Activated T-helper 1 cell treated with Interleukin-2 at 50 U/mL for 16 hours (primary cell): ENCODE data around the gene TFDP2.

Experiments used
- DNase-seq: peaks from one replicate; pipeline ENCODE4 v3.0.0-alpha.2; 2020; ENCODE audit warnings: low read depth

TFDP2 gene

DNA sequence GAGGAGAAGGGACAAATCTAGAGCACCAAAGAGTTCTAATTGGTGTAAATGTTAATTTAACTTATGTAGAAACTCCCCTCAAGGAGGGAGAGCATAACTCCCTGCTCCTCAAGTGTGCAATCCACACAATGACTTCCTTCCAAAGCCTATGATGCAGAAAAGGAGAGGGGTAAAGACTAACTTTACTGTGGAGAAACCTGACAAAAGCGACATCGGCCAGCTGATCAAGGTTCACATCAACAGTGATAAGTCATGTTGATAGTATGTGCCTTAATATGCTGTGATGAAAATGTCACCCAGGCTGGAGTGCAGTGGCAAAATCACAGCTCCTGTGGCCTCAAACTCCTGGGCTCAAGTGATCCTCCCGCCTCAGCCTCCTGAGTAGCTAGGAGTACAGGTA lies 76.5 kb downstream of the TFDP2 start:
- no peak for DNase-seq

GRCh38 chr3:142065932-142066331 lies 83.4 kb downstream of the TFDP2 start:
- no peak for DNase-seq

GRCh38 chr3:142065344-142065743 lies 84.0 kb downstream of the TFDP2 start:
- no peak for DNase-seq

DNA sequence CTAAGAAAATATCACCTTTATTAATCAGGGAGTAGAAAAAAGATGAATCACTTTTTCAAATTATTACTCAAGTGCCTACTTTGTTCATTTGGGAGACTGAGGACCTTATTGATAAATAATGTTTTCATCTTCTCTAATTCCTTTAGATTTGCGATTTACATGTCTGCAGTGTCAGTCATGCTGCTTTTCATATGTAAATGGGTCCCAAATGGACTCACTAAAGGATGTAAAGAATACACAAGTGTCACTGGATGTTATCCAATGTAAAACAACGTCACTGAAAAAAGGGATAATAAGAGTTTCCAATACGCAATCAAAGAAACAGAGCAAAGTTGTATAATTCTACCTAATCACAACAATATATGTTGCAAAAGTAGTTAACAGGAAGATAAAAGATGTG lies 84.9 kb downstream of the TFDP2 start:
- no peak for DNase-seq

- DNase-seq = no peak
Observed at GRCh38 chr3:142057331-142057725, 92.0 kb downstream of the TFDP2 start.

- no peak for DNase-seq
Observed at GRCh38 chr3:142056656-142057330, 92.6 kb downstream of the TFDP2 start.

DNA sequence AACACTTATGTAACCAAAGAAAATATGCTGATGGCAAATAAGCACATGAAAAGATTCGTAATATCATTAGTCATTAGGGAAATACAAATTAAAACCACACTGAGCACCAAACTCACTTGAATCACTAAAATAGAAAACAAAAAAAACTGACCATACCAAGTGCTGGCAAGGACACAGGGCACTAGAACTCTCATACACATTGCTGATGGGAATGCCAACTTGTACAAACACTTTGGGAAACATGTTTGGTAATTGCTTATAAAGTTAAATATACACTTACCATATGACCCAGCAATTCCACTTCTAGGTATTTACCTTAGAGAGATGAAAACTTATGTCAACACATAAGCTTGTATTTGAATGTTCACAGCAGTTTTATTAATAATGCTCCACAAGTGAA lies 95.5 kb downstream of the TFDP2 start:
- DNase-seq = no peak

DNA sequence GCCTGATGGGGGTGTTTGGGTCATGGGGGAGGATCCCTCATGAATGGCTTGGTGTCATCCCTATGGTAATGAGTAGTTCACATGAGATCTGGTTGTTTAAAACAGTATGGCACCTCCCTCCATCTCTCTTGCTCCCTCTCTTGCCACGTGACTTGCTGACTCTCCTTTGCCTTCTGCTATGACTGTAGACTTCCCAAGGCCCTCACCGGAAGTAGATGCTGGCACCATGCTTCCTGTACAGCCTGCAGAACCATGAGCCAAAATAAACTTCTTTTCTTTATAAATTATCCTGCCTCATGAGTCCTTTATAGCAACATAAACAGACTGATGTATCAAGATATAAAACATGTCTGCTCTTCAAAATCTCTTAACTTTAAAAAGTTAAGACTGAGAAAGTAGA lies 96.1 kb downstream of the TFDP2 start:
- no peak for DNase-seq

GRCh38 chr3:142051351-142051750 lies 98.0 kb downstream of the TFDP2 start:
- no peak for DNase-seq

DNA sequence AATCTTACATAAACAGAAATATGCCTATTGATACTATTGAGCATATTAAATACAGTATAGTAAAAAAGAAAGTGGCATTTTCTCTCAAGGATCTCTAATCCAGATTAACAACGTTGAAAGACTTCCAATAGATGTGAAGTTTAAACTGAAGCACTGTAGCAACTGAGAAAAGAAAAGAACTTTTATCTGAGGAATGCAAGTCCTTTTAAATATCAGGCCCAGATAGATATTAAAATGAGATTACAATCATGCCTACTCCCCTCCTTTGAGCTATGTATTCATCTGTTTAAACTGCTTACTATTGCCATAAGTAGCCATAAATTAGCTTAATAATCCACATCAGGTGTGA lies 102.3 kb downstream of the TFDP2 start:
- no peak for DNase-seq

DNA sequence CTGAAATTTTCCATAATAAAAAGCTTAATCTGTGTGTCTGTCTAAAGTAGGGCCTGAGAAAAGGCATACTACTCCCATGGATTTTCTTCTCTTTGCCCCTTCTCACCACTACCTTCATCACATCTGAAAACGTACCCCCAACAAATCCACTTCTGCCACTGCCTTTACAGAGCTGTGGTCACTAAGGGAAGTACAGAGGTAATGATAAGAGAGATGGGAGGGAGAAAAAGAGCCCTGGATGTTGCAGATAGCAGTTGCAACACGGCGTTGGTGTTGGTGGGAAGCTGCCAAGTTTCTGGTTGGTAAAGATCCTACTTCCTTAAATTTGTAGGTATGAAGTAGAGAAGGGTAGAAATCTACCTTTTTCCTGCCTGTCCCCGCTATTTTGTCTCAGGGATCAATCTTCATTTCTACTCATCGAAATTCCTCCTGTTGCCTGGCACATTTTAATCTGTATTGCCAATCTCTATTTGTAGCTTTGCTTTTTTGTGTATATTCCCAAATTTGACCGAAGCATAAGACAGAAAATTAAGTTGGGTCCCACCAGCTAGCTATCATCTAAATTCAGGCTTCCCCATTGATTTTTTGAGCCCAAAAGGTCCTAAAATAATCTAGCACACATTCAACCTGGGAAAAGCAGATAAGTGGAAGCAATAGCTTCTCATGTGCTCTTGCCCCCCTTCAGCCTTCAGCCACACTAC lies 102.9 kb downstream of the TFDP2 start:
- DNase-seq = no peak

DNA sequence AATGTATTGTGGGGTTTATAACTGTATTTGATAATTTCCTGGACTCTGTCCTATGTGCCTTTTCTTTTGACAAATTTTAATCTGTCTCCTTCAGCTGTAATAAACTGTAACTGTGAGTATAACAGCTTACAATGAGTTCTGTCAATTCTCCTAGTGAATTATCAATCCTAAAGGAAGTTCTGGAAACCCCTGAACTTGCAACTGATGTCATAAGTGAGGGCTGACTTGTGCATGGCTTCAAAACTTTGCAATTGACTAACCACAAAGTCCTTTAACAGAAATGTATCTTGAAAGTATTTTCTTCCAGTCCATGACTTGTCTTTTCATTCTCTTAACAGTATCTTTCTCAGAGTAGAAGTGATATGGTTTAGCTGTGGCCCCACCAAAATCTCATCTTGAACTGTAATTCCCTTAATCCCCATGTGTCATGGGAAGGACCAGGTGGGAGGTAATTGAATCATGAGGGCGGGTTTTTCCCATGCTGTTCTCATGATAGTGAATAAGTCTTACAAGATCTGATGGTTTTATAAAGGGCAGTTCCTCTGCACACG lies 108.3 kb downstream of the TFDP2 start:
- DNase-seq = no peak

DNA sequence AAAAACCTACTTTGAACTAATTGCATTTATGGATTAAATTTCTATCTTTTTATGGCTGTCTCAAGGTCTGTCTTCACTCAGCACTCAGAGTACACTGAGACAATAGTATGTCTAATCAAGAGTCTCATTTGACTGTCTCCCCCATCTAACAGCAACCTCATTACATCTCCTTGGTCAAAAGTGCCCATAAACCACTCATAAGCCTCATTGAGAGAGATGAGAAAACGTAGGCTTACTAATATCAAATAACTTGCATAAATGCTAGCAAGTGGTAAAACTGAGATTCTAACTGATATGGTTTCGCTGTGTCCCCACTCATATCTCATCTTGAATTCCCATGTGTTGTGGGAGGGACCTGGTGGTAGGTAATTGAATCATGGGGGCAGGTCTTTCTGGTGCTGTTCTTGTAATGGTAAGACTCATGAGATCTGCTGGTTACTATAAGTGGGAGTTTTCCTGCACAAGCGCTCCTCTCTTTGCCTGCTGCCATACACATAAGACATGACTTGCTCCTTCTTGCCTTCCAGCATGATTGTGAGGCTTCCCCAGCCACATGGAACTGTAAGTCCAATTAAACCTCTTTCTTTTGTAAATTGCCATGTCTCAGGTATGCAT lies 113.9 kb downstream of the TFDP2 start:
- DNase-seq = no peak

DNA sequence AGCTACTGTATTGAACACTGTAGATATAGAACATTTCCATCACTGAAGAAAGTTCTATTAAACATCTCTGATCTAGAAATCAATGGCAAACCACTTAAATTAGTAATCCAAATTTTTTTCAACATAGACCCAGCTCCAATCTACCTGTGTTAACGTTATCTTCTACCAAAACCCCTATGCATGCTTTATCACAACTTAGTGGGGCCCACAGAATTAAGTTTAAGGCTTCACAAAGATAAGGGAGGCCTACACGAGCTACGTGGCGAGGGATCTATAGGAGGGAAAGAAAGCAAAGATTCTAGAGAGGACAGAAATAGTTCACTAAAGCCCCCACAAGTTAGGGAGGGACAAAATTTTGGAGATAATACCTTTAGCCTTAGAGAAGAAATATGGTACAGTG lies 116.1 kb downstream of the TFDP2 start:
- DNase-seq = no peak

- no peak for DNase-seq
Observed at GRCh38 chr3:142031575-142031974, 117.8 kb downstream of the TFDP2 start.

GRCh38 chr3:142029791-142030190 lies 119.6 kb downstream of the TFDP2 start:
- DNase-seq = no peak

- no peak for DNase-seq
Observed at GRCh38 chr3:142029052-142029642, 120.2 kb downstream of the TFDP2 start.

GRCh38 chr3:142028243-142028777 lies 121.0 kb downstream of the TFDP2 start:
- no peak for DNase-seq

DNA sequence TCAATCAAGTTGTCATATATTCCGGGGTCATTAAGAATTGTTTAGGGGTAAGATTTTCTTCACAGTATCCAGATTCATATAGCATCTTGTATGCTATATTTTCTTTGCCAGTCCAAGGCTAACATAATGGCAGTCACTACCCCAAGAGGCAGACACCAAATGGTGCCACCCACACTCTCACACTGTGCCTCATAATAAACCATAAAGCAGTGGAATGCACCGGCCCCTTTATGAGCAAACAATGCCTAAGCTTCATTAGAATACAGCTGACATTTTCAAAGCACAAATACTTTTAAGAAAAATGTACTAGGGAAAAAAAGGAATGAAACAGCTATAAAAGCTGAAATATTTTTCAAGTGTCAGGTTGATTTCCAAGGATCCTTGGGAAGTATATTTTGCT lies 121.6 kb downstream of the TFDP2 start:
- no peak for DNase-seq

GRCh38 chr3:142027300-142027699 lies 122.0 kb downstream of the TFDP2 start:
- no peak for DNase-seq

GRCh38 chr3:142026333-142026732 lies 123.0 kb downstream of the TFDP2 start:
- no peak for DNase-seq

- no peak for DNase-seq
Observed at GRCh38 chr3:142022381-142022780, 127.0 kb downstream of the TFDP2 start.

DNA sequence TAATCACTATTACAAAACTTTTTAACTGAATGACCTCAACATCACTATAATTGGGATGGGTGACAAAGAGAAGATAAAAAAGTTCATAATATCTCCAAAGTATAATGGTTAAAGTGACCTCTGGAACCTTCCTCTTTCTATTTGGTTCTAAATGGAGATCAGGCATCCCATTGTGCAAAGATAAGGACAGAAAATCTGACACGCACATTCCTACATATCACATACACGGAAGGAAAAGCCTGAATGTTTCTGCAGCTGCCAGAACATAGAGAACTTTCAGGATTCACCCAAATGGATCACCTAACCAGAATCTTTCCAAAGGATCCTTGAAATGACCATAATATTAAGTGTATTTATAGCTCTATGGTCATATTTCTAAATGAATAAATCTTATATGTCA lies 128.2 kb downstream of the TFDP2 start:
- DNase-seq = no peak
